HG02870 (cell line): ENCODE measurements around the gene CTRL.
A peak's percentile ranks its signal among the peaks of the same experiment; 100 is the strongest.
"Not testable (repeated sequence)": the region's sequence is repeated elsewhere in the genome, so short reads cannot be mapped to it uniquely, and the experiment has no call there.

Source experiments
- ATAC-seq: cut with Tn5 transposase; IDR thresholded peaks from one replicate; pipeline ENCODE4 v1.9.1; 2021; ENCODE audit warnings: mild to moderate bottlenecking, moderate library complexity; ENCODE audit not compliant: unreplicated experiment

The CTRL gene

DNA sequence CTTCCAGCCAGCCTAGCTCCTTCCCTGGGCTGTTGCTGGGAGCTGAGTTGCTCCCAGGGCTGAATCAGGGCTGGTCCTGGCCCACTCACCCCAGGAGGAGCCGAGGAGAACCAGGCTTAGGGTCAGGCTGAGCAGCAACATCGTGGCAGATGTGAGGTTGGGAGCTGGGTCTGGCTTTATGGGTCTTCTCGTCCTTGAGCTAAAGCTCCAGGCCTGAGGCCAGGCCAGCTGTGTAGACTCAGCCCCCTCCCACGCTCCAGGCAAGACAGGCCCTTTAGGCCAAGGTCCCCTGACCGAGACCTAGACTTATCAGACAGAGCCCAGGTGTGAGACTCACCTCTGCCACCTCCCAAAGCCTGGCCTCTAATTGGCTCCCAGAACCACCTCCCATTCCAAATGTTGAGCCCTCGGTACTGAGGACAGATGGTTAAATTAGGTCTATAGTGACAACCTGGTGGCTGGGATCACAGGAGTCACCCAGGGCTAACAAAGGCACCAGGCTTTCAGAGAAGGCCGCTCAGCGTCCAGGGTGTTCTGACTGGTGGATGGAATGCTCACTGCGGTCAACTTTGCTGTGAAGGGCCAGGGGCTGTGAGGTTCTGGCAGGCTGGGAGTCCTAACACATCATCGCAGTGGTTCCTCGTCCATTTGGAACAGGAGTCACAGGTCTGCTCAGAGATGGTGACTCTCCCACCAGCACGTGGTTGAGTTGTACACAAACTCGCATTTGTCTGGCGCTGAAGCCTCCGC, at the start of gene CTRL:
TSS of gene CTRL (minus strand) at position 151 of the 750 bp plus-strand sequence. CDS start at position 141, 10 bp downstream.
- no peak for ATAC-seq

DNA sequence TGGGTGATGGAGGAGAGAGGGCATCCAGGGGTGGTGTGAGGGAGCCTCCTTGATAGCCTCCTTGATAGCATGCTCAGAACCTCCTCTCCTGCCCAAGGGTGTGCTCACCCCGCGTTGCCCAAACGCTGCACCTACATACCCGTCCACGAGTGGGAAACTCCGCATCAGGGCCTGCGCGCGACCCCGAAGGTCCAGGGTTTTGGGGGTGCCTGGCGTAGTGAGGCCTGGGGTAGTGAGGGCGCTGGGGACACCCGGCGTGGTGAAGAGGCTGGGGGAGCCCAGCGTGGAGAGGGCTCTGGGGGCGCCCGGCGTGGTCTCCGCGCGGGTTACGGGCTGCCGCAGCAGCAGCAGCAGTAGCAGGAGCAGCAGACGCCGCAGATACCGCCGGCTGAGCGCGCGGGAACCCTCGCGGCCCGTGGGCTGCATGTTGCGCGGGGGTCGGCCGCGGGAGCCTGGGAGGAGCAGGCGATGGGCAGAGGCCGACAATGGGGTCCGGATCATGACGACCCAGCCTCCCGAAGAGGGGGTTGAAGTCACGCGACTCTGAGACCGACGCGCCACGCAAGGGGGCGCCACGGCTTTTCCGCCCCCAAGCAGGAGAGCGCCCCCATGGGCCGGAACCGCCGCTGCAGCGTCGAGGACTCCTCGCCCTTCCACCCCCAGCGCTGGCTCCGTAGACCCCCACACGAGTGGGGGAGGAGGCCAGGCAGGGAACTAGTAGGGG, 48.5 kb upstream of the CTRL start, which contains the start of gene DPEP3:
TSS of gene DPEP3 (minus strand) at position 545 of the 724 bp plus-strand sequence. CDS start at position 426, 119 bp downstream.
- ATAC-seq, result no peak

GRCh38 chr16:67977469-67978227, 46.0 kb upstream of the CTRL start:
- no peak for ATAC-seq

DNA sequence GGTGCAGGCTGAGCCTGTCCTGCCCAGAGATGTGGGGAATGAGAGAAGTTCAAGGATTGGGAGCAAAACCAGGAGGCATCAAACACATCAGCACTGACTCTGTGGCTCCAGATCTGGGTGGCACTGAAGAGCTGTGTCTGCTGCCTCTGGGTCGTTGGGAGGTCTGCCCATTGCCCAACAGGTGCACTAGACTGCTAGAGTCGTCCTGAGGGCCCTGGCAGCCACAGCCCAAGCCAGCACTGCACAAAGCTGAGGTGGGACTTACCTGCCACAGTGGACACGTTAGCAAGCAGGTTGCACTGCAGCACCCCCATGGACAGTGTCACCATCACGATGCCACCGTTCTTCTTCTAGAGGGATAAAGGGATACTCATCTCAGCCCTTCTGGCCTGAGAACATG, 45.3 kb upstream of the CTRL start:
- ATAC-seq, result no peak

- ATAC-seq, result no peak
Observed at GRCh38 chr16:67976205-67976604, 44.5 kb upstream of the CTRL start.

DNA sequence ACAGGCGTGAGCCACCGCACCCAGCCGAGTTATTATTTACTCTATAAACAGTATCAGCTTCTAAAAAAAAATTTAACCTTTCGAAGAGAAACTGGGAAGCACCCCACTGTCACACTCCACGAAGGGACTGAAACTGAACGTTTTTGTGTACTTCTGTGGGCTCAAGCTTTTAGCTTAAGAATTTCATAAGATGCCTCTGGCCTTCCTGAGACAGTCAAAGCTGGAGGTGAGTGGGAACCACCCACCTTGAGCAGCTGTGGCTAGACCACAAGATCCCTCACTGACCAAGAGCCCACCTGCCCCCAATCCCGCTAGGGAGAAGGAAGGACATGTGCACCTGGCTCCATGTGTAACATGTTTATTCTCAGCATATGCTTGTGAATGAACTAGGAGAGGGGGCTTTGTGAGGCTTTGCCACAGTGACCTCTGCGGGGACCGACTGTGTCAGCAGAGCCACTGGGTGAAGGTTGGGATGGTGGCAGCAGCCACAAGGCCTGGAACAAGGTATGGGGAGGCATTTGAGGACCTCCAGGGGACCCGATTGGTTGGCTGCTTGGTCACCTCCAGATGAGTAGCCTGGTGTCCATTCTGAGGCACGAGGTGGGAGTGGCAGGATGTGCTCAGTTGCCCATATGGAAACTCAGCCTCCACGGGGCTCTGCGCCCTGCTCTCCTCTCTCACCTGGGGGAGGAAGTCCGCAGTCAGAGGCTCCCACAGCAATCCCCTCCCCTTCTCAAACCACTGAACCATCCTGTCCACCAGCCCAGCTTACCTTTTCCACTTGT, 43.9 kb upstream of the CTRL start:
- ATAC-seq, result peak; percentile 65

DNA sequence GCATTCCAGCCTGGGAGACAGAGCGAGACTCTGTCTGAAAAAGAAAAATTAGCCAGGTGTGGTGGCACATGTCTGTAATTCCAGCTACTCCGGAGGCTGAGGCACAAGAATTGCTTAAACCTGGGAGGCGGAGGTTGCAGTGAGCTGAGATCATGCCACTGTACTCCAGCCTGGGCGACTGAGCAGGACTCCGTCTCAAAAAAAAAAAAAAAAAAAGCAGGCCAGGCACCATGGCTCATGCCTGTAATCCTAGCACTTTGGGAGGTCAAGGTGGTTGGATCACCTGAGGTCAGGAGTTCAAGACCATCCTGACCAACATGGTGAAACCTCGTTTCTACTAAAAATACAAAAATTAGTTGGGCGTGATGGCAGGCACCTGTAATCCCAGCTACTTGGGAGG, 40.6 kb upstream of the CTRL start:
- not testable (repeated sequence) for ATAC-seq

GRCh38 chr16:67971111-67971510, 39.4 kb upstream of the CTRL start:
- no peak for ATAC-seq

GRCh38 chr16:67969254-67970039, 37.8 kb upstream of the CTRL start:
- ATAC-seq, result no peak

GRCh38 chr16:67968400-67969253, 37.0 kb upstream of the CTRL start, which contains the start of gene SLC12A4:
Gene SLC12A4, minus strand, starts transcription at chr16:67968637. Its CDS starts 84 bp downstream, at chr16:67968553.
- peak; percentile 69 for ATAC-seq

GRCh38 chr16:67967958-67968399, 36.3 kb upstream of the CTRL start:
- peak; percentile 23 for ATAC-seq

- ATAC-seq, result no peak
Observed at GRCh38 chr16:67967183-67967957, 35.7 kb upstream of the CTRL start.

DNA sequence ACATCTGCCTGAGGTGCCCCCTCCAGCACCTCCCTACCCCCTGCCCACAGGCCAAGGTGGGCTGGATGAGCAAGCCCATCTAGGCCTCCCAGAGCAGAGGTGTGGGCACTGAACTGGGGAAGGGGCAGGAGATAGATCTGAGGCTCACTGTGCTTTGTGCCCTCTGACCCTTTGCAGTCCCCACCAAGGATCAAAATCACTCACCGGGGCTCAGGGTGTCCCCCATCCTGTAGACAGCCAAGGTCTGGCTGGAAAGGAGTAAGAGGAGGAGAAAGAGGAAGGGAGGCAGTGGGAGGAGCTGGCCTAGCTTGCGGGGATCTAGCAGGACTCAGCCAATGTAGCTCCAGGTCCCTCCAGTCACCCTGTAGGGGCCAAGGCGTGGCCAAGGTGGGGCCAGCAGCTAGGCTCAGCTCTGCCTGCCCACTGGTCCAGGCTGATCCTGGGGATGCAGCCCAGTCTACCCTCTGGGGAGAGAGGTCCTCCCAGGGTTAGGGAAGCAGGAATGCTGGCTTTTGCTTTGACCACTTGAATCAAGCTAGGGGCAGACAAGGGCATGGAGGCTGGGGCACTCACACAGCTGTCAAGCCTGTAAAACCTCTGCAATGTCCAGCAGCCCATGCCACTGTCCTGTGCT, 35.0 kb upstream of the CTRL start:
- no peak for ATAC-seq

DNA sequence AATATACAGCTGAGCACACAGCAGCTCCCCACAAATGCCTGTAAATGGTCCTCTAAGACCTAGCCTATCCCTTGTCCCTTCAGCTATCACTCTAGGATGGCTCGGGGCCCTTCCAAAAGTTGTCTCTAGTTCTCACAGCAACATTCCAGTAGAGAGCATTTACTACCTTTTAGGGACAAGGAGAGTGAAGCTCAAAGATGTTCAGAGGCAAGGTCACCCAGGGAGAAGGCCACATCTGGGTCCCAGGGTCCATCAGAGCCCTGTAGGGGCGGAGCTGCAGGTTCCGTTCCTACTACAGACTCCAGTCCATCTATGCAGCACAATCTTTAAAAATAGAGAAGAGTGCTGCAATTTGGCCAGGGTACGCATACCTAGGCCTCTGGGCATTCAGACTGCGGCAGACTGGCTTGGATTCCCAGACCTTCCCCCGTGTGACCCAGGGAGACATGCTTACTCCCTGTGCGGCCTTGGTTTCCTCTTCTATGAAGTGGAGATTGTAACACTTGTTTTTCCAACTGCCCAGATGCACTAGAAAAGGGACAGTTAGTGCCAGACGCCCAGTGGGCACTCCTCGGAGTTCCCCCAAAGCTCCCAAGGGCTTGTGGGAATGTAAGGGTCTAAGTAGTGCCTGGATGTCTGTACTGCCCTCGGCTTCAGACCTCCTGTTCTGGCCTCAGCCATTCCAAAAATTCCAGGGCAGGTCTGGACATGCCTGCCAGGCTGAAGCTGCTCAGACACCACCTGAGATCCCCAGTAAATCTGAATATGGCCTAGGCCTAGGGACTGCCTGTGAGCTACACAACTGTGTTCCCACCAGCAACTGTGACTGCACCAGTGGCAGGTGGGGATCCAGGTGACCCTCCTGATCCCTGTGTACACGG, 34.2 kb upstream of the CTRL start:
- no peak for ATAC-seq

GRCh38 chr16:67964477-67965131, 32.9 kb upstream of the CTRL start:
- ATAC-seq, result no peak
